Thoracic aorta (tissue), 2 donors: ENCODE results near the gene NAALADL2. TPM values are rescaled to one million over a fixed set of nuclear protein-coding genes. Genes with fewer than 3 reads are reported as not detected.
"Not testable (repeated sequence)": the region's sequence is repeated elsewhere in the genome, so short reads cannot be mapped to it uniquely, and the experiment has no call there.

ENCODE experiments used
- ATAC-seq: fragments of 150-250 bp; one replicate; pipeline ENCODE4 v1.8.0; 2017; ENCODE audit warnings: low read depth; ENCODE audit not compliant: insufficient number of reproducible peaks, low FRiP score
- DNase-seq: peaks from one replicate; pipeline ENCODE4 v3.0.0-alpha.2; 2020; ENCODE audit warnings: low spot score
- H3K27ac ChIP-seq, 2 donors: fragments of 200-600 bp; sonication (generic); 1 replicate in 1 of 2; 2 replicates in 1 of 2; pipeline ENCODE4 v1.5.1; 2016; ENCODE audit warnings: mild to moderate bottlenecking in 2 of 2, moderate library complexity in 2 of 2
- H3K27me3 ChIP-seq: fragments of 200-600 bp; sonication (generic); replicated peaks from 2 replicates; pipeline ENCODE4 v1.6.0; 2016; ENCODE audit warnings: mild to moderate bottlenecking; ENCODE audit not compliant: insufficient read depth
- H3K36me3 ChIP-seq: fragments of 200-600 bp; sonication (generic); one replicate; pipeline ENCODE4 v1.5.1; 2016
- H3K4me1 ChIP-seq, 2 donors: fragments of 200-600 bp; sonication (generic); 1 replicate in 1 of 2; 2 replicates in 1 of 2; pipeline versions ENCODE4 v1.5.1 to v1.6.0; 2016; ENCODE audit warnings: low read depth in 2 of 2, mild to moderate bottlenecking in 1 of 2; ENCODE audit not compliant: control insufficient read depth in 1 of 2
- H3K4me3 ChIP-seq: fragments of 200-600 bp; sonication (generic); 2 replicates; pipeline ENCODE4 v1.5.1; 2016; ENCODE audit warnings: mild to moderate bottlenecking
- H3K9me3 ChIP-seq: fragments of 200-600 bp; sonication (generic); 2 replicates; pipeline ENCODE4 v1.5.1; 2016
- CTCF ChIP-seq: fragments of 200-600 bp; sonication (generic); IDR thresholded peaks from one replicate; pipeline ENCODE4 v1.5.1; 2019; ENCODE audit warnings: antibody characterized with exemption
- total RNA-seq, 2 donors: library from RNA; depleted of rRNA; stranded (reverse); fragments of >200 nt; gene quantifications; one replicate each; pipeline versions ENCODE4 v1.1.0 to v1.2.3, GENCODE V29; 2016

Gene NAALADL2
- total RNA-seq, 2 donors from 2014 or later: 12.9 to 21.0 TPM

- H3K27ac ChIP-seq: no peak overlapping the region
- no peaks in the 10 kb centered on the region for H3K36me3 ChIP-seq
- DNase-seq: no peak
- ATAC-seq: no peak
- TF ChIP-seq CTCF: no peak
- no peaks in the 10 kb centered on the region for H3K27me3 ChIP-seq
- H3K9me3 ChIP-seq: no peaks in the 10 kb centered on the region
- no peaks in the 10 kb centered on the region for H3K4me1 ChIP-seq
- H3K4me3 ChIP-seq: no peak overlapping the region
These were observed 302.2 kb downstream of the NAALADL2 start for GRCh38 chr3:175161291-175161690.

- Histone ChIP-seq H3K4me1 (no peaks in the 10 kb centered on the region), H3K27ac (no peak overlapping the region), H3K36me3 (no peaks in the 10 kb centered on the region), H3K9me3 (no peaks in the 10 kb centered on the region), H3K4me3 (no peak overlapping the region), H3K27me3 (no peaks in the 10 kb centered on the region)
- DNase-seq (no peak), ATAC-seq (no peak)
- TF ChIP-seq CTCF: no peak
These were observed 304.6 kb downstream of the NAALADL2 start for GRCh38 chr3:175163686-175164085.

GRCh38 chr3:175173117-175173516 is 314.0 kb downstream of the NAALADL2 start:
- H3K27me3 ChIP-seq, DNase-seq, H3K4me3 ChIP-seq, H3K36me3 ChIP-seq, ATAC-seq, H3K4me1 ChIP-seq, H3K27ac ChIP-seq, H3K9me3 ChIP-seq: not testable (repeated sequence)

- Histone ChIP-seq H3K4me3 (no peak overlapping the region), H3K27me3 (no peaks in the 10 kb centered on the region), H3K9me3 (no peaks in the 10 kb centered on the region), H3K36me3 (no peaks in the 10 kb centered on the region), H3K27ac (no peak overlapping the region), H3K4me1 (peaks cover 3 to 4% of the 10 kb centered on the region in 2 donors)
- ATAC-seq: no peak
- no peak for DNase-seq
- no peak for TF ChIP-seq CTCF
These were observed 317.4 kb downstream of the NAALADL2 start for GRCh38 chr3:175176556-175176955.

GRCh38 chr3:175179055-175179454 is 319.9 kb downstream of the NAALADL2 start:
- peaks cover 3 to 4% of the 10 kb centered on the region in 2 donors for H3K4me1 ChIP-seq
- H3K4me3 ChIP-seq: no peak overlapping the region
- H3K27ac ChIP-seq: no peak overlapping the region
- no peak for ATAC-seq
- no peaks in the 10 kb centered on the region for H3K36me3 ChIP-seq
- H3K9me3 ChIP-seq: no peaks in the 10 kb centered on the region
- no peak for TF ChIP-seq CTCF
- no peak for DNase-seq
- H3K27me3 ChIP-seq: no peaks in the 10 kb centered on the region

GRCh38 chr3:175184392-175184791 is 325.3 kb downstream of the NAALADL2 start:
- Histone ChIP-seq H3K9me3 (no peaks in the 10 kb centered on the region), H3K4me3 (no peak overlapping the region), H3K36me3 (no peaks in the 10 kb centered on the region), H3K27me3 (no peaks in the 10 kb centered on the region), H3K27ac (no peak overlapping the region), H3K4me1 (peaks cover 0 to under 1% of the 10 kb centered on the region in 2 donors)
- TF ChIP-seq CTCF: no peak
- no peak for ATAC-seq
- DNase-seq: no peak
